HUES6 (cell line): ENCODE measurements around the gene FUBP3.

Experiments
- H3K27ac ChIP-seq: 2 replicates; pipeline ENCODE4 v1.7.0; 2013; ENCODE audit warnings: low read depth, mild to moderate bottlenecking, low read length, inconsistent platforms
- H3K27me3 ChIP-seq: 2 replicates; pipeline ENCODE4 v1.6.1; 2013; ENCODE audit warnings: low read length; ENCODE audit not compliant: control insufficient read depth, insufficient read depth
- H3K36me3 ChIP-seq: 2 replicates; pipeline ENCODE4 v1.6.1; 2013; ENCODE audit warnings: low read length; ENCODE audit not compliant: control insufficient read depth, insufficient read depth
- H3K4me1 ChIP-seq: 2 replicates; pipeline ENCODE4 v1.6.1; 2013; ENCODE audit warnings: low read length; ENCODE audit not compliant: control insufficient read depth, insufficient read depth
- H3K4me3 ChIP-seq: 2 replicates; pipeline ENCODE4 v1.5.1; 2013; ENCODE audit warnings: low read depth, low read length
- H3K9ac ChIP-seq: one replicate; pipeline ENCODE4 v1.6.1; 2013; ENCODE audit warnings: mild to moderate bottlenecking, low read length
- H3K9me3 ChIP-seq: 2 replicates; pipeline ENCODE4 v1.6.1; 2013; ENCODE audit warnings: low read depth, low read length; ENCODE audit not compliant: control insufficient read depth, insufficient read depth

Gene FUBP3

GRCh38 chr9:130542457-130543228 lies 36.7 kb upstream of the FUBP3 start:
- Histone ChIP-seq H3K36me3 (no peaks in the 10 kb centered on the region), H3K4me3 (no peak overlapping the region), H3K9ac (no peak overlapping the region), H3K9me3 (no peaks in the 10 kb centered on the region), H3K27ac (no peak overlapping the region), H3K4me1 (peaks cover 24% of the 10 kb centered on the region), H3K27me3 (peaks cover 13% of the 10 kb centered on the region; the same call in 1 of the 2 replicates)

GRCh38 chr9:130543368-130543767 lies 36.0 kb upstream of the FUBP3 start:
- Histone ChIP-seq H3K36me3 (no peaks in the 10 kb centered on the region), H3K9me3 (no peaks in the 10 kb centered on the region), H3K27ac (no peak overlapping the region), H3K4me3 (no peak overlapping the region), H3K9ac (no peak overlapping the region), H3K4me1 (peaks cover 24% of the 10 kb centered on the region), H3K27me3 (peaks cover 10% of the 10 kb centered on the region; the same call in 1 of the 2 replicates)

- H3K27ac ChIP-seq, result no peak overlapping the region
- H3K36me3 ChIP-seq, result no peaks in the 10 kb centered on the region
- no peaks in the 10 kb centered on the region for H3K9me3 ChIP-seq
- H3K9ac ChIP-seq, result no peak overlapping the region
- peaks cover 8% of the 10 kb centered on the region; the same call in 1 of the 2 replicates for H3K27me3 ChIP-seq
- H3K4me3 ChIP-seq, result no peak overlapping the region
- peaks cover 24% of the 10 kb centered on the region for H3K4me1 ChIP-seq
Measured at GRCh38 chr9:130543859-130544258, 35.5 kb upstream of the FUBP3 start.

- Histone ChIP-seq H3K4me3 (no peak overlapping the region), H3K36me3 (no peaks in the 10 kb centered on the region), H3K9ac (no peak overlapping the region), H3K4me1 (peaks cover 24% of the 10 kb centered on the region), H3K27ac (no peak overlapping the region), H3K9me3 (peaks cover 4% of the 10 kb centered on the region; the same call in 1 of the 2 replicates), H3K27me3 (peaks cover 3% of the 10 kb centered on the region; the same call in 1 of the 2 replicates)
Measured at GRCh38 chr9:130544364-130544763, 35.0 kb upstream of the FUBP3 start.

GRCh38 chr9:130548103-130548502 lies 31.3 kb upstream of the FUBP3 start:
- Histone ChIP-seq H3K27me3 (no peaks in the 10 kb centered on the region), H3K36me3 (no peaks in the 10 kb centered on the region)

GRCh38 chr9:130549093-130549735 lies 30.2 kb upstream of the FUBP3 start:
- H3K4me1 ChIP-seq, result 0 out of 2 replicates have a peak, but pooled peaks cover under 1% of the 10 kb centered on the region
- no peaks in the 10 kb centered on the region for H3K27me3 ChIP-seq
- peaks cover 8% of the 10 kb centered on the region; the same call in 1 of the 2 replicates for H3K9me3 ChIP-seq
- H3K36me3 ChIP-seq, result no peaks in the 10 kb centered on the region
- no peak overlapping the region for H3K27ac ChIP-seq
- no peak overlapping the region for H3K4me3 ChIP-seq
- no peak overlapping the region for H3K9ac ChIP-seq

More at GRCh38 chr9:130548103-130548502, 31.3 kb upstream of the FUBP3 start:
- Histone ChIP-seq H3K27ac (no peak overlapping the region), H3K4me3 (no peak overlapping the region), H3K9ac (no peak overlapping the region), H3K9me3 (peaks cover 8% of the 10 kb centered on the region; the same call in 1 of the 2 replicates), H3K4me1 (peaks cover 11% of the 10 kb centered on the region)

- H3K9me3 ChIP-seq, result 0 out of 2 replicates have a peak, but pooled peaks cover 2% of the 10 kb centered on the region
Measured at GRCh38 chr9:130554606-130555005, 24.8 kb upstream of the FUBP3 start.

GRCh38 chr9:130555061-130555460 lies 24.3 kb upstream of the FUBP3 start:
- Histone ChIP-seq H3K27ac (no peak overlapping the region), H3K9ac (no peak overlapping the region), H3K36me3 (no peaks in the 10 kb centered on the region), H3K9me3 (no peaks in the 10 kb centered on the region), H3K27me3 (no peaks in the 10 kb centered on the region), H3K4me1 (peaks cover 5% of the 10 kb centered on the region; the same call in 1 of the 2 replicates), H3K4me3 (no peak overlapping the region)

More at GRCh38 chr9:130554606-130555005, 24.8 kb upstream of the FUBP3 start:
- Histone ChIP-seq H3K4me1 (peaks cover 5% of the 10 kb centered on the region; the same call in 1 of the 2 replicates), H3K4me3 (no peak overlapping the region), H3K36me3 (no peaks in the 10 kb centered on the region), H3K27me3 (no peaks in the 10 kb centered on the region), H3K27ac (no peak overlapping the region), H3K9ac (no peak overlapping the region)

GRCh38 chr9:130555968-130556367 lies 23.4 kb upstream of the FUBP3 start:
- no peak overlapping the region for H3K27ac ChIP-seq
- no peaks in the 10 kb centered on the region for H3K27me3 ChIP-seq
- H3K9ac ChIP-seq, result no peak overlapping the region
- H3K4me1 ChIP-seq, result peaks cover 5% of the 10 kb centered on the region; the same call in 1 of the 2 replicates
- H3K36me3 ChIP-seq, result no peaks in the 10 kb centered on the region
- no peak overlapping the region for H3K4me3 ChIP-seq
- no peaks in the 10 kb centered on the region for H3K9me3 ChIP-seq

GRCh38 chr9:130556396-130557076 lies 22.8 kb upstream of the FUBP3 start:
- no peak overlapping the region for H3K4me3 ChIP-seq
- no peaks in the 10 kb centered on the region for H3K27me3 ChIP-seq
- H3K36me3 ChIP-seq, result no peaks in the 10 kb centered on the region
- peaks cover 5% of the 10 kb centered on the region; the same call in 1 of the 2 replicates for H3K4me1 ChIP-seq
- H3K27ac ChIP-seq, result no peak overlapping the region
- H3K9ac ChIP-seq, result no peak overlapping the region
- no peaks in the 10 kb centered on the region for H3K9me3 ChIP-seq
